Mesothelial cell of epicardium (in vitro differentiated cells): ENCODE data around the gene NCAM2. TPM values are rescaled to one million over a fixed set of nuclear protein-coding genes. Genes with fewer than 3 reads are reported as not detected.

ENCODE experiments used
- DNase-seq, 2 experiments: peaks; one replicate each; pipeline ENCODE4 v3.0.0; 2021; ENCODE audit warnings: low spot score in 2 of 2; ENCODE audit not compliant: unreplicated experiment in 2 of 2
- H3K27ac Mint-ChIP-seq: 2 replicates; pipeline ENCODE4 v1.8.0; 2021; ENCODE audit warnings: mixed read lengths
- H3K27me3 Mint-ChIP-seq: 2 replicates; pipeline ENCODE4 v1.8.0; 2021; ENCODE audit warnings: low read depth, mixed read lengths
- H3K36me3 Mint-ChIP-seq: 2 replicates; pipeline ENCODE4 v1.8.0; 2021; ENCODE audit warnings: mixed read lengths
- H3K4me1 Mint-ChIP-seq: 2 replicates; pipeline ENCODE4 v1.8.0; 2021; ENCODE audit warnings: mixed read lengths
- H3K4me3 Mint-ChIP-seq: 2 replicates; pipeline ENCODE4 v1.8.0; 2021; ENCODE audit warnings: mild to moderate bottlenecking, moderate library complexity, mixed read lengths
- H3K9me3 Mint-ChIP-seq: 2 replicates; pipeline ENCODE4 v1.8.0; 2021; ENCODE audit warnings: mixed read lengths
- CTCF ChIP-seq: fragments of 200-600 bp; sonication (generic); IDR thresholded peaks from one replicate; pipeline ENCODE4 v1.5.0; 2021; ENCODE audit warnings: antibody characterized with exemption; ENCODE audit not compliant: unreplicated experiment
- total RNA-seq: library from RNA; stranded (reverse); gene quantifications from 3 replicates; pipeline ENCODE4 v1.2.1, GENCODE V29; 2021

The NCAM2 gene
- total RNA-seq, 1 donor from 2014 or later, result 34.0 TPM

GRCh38 chr21:21182401-21183010 lies 184.3 kb downstream of the NCAM2 start:
- no peak for TF ChIP-seq CTCF
- H3K4me1 Mint-ChIP-seq, result peaks cover 19% of the 10 kb centered on the region
- H3K27ac Mint-ChIP-seq, result no peak overlapping the region
- no peaks in the 10 kb centered on the region for H3K36me3 Mint-ChIP-seq
- no peak for DNase-seq
- peaks cover 8% of the 10 kb centered on the region for H3K27me3 Mint-ChIP-seq
- no peak overlapping the region for H3K4me3 Mint-ChIP-seq
- no peaks in the 10 kb centered on the region for H3K9me3 Mint-ChIP-seq

DNA sequence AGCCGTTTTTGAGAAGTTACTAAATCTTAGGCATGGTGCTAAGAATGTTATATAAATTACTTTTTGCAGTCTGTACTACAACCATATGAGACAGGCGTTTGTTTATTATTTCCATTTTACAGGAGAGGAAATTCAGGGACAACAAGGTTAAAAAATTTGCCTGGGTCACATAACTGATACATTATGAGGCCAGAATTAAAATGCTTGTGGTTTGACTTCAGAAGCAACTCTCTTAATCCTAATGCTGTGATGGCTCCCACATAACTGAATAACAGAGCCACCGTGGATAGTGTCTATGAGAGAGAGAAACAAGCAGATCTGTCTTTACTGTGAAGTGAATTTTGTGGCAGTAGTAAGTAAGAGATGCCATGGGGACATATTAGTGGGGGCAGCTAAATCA lies 184.9 kb downstream of the NCAM2 start:
- no peak overlapping the region for H3K27ac Mint-ChIP-seq

GRCh38 chr21:21184771-21185528 lies 186.7 kb downstream of the NCAM2 start:
- H3K27me3 Mint-ChIP-seq, result peaks cover 6% of the 10 kb centered on the region
- no peak overlapping the region for H3K27ac Mint-ChIP-seq
- no peak overlapping the region for H3K4me3 Mint-ChIP-seq
- peaks cover 23% of the 10 kb centered on the region for H3K4me1 Mint-ChIP-seq
- DNase-seq, result no peak
- no peak for TF ChIP-seq CTCF
- H3K9me3 Mint-ChIP-seq, result no peaks in the 10 kb centered on the region
- H3K36me3 Mint-ChIP-seq, result no peaks in the 10 kb centered on the region

More for the DNA sequence above, 184.9 kb downstream of the NCAM2 start:
- no peak for TF ChIP-seq CTCF
- Mint-ChIP-seq H3K4me1 (peaks cover 19% of the 10 kb centered on the region), H3K4me3 (no peak overlapping the region), H3K27me3 (peaks cover 6% of the 10 kb centered on the region), H3K9me3 (no peaks in the 10 kb centered on the region), H3K36me3 (no peaks in the 10 kb centered on the region)
- no peak for DNase-seq

GRCh38 chr21:21187579-21187978 lies 189.4 kb downstream of the NCAM2 start:
- TF ChIP-seq CTCF, result no peak
- no peaks in the 10 kb centered on the region for H3K36me3 Mint-ChIP-seq
- no peaks in the 10 kb centered on the region for H3K9me3 Mint-ChIP-seq
- no peak overlapping the region for H3K4me3 Mint-ChIP-seq
- DNase-seq, result no peak
- no peak overlapping the region for H3K27ac Mint-ChIP-seq
- H3K27me3 Mint-ChIP-seq, result peaks cover 6% of the 10 kb centered on the region
- H3K4me1 Mint-ChIP-seq, result peaks cover 25% of the 10 kb centered on the region

DNA sequence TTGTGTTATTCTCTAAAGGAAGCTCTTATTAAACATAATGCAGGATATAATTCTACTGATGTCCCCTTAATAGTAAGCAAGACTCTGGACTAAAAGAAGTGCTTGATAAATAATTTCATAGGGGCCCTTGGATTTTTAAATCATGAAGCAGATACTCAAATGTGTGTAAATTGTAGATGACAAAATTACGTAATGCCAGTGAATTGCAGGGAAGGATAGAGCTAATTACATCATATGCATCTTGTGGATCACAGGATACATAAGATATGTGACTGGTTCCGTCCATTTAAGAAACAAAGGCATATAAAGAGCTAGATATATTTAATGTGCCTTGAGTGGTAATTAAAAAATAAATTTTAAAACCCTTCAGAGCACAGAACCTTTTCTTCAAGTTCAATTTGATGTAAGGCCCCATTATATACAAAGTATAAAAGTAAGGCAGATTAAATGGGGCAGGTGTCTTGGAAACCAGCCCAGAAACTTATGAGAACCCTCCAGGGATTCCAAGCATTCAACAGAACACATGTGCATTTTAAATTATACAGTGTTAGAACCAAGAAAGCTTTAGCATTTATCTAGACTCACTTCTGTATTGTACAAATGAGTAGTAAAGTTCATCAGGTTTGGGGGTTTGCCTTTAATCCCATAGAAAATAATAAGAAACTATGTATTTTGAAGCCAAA lies 190.4 kb downstream of the NCAM2 start:
- no peak for DNase-seq

More for the DNA sequence above, 190.4 kb downstream of the NCAM2 start:
- H3K9me3 Mint-ChIP-seq, result no peaks in the 10 kb centered on the region
- H3K36me3 Mint-ChIP-seq, result no peaks in the 10 kb centered on the region
- no peak overlapping the region for H3K4me3 Mint-ChIP-seq
- no peak for TF ChIP-seq CTCF
- peaks cover 16% of the 10 kb centered on the region for H3K4me1 Mint-ChIP-seq
- peaks cover 6% of the 10 kb centered on the region for H3K27me3 Mint-ChIP-seq
- H3K27ac Mint-ChIP-seq, result no peak overlapping the region
